ENCODE measurements around the gene XRN2. TPM values are rescaled to one million over a fixed set of nuclear protein-coding genes. Genes with fewer than 3 reads are reported as not detected.

The XRN2 gene
- total RNA-seq, 1 donor from 2014 or later, result 66.7 TPM

DNA sequence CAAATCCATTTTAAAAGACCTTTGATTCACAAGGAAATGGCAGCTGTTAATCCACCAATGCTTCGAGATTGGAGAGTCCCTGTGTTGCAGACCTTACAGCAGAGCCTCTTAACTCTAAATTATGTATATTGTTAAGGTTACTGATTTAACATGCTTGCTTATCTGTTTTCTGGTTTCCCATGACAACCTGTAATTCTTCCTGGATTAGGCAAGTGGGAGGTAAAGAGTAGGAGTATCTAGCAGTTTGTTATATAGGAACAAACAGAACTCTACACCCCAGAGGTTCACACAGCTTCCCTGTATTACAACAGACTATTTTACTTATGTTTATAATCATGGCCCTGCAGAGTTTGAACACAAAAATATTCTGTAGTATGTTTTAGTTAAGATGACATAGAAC is 54.7 kb downstream of the XRN2 start:
- TF ChIP-seq, protein P1, sequence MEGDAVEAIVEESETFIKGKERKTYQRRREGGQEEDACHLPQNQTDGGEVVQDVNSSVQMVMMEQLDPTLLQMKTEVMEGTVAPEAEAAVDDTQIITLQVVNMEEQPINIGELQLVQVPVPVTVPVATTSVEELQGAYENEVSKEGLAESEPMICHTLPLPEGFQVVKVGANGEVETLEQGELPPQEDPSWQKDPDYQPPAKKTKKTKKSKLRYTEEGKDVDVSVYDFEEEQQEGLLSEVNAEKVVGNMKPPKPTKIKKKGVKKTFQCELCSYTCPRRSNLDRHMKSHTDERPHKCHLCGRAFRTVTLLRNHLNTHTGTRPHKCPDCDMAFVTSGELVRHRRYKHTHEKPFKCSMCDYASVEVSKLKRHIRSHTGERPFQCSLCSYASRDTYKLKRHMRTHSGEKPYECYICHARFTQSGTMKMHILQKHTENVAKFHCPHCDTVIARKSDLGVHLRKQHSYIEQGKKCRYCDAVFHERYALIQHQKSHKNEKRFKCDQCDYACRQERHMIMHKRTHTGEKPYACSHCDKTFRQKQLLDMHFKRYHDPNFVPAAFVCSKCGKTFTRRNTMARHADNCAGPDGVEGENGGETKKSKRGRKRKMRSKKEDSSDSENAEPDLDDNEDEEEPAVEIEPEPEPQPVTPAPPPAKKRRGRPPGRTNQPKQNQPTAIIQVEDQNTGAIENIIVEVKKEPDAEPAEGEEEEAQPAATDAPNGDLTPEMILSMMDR (IDR thresholded peaks at IDR 0.05), result no peak
- no peaks in the 10 kb centered on the region for H3K4me1 Mint-ChIP-seq (ENCODE audit: unreplicated experiment)
- DNase-seq (ENCODE audit: extremely low spot score, unreplicated experiment), result no peak
- H3K27me3 Mint-ChIP-seq (ENCODE audit: unreplicated experiment), result no peaks in the 10 kb centered on the region
- H3K36me3 Mint-ChIP-seq (ENCODE audit: unreplicated experiment), result peaks cover 35% of the 10 kb centered on the region
- no peaks in the 10 kb centered on the region for H3K9me3 Mint-ChIP-seq (ENCODE audit: unreplicated experiment)
- H3K27ac Mint-ChIP-seq (ENCODE audit: unreplicated experiment), result no peak overlapping the region
- no peak overlapping the region for H3K4me3 Mint-ChIP-seq (ENCODE audit: unreplicated experiment)

DNA sequence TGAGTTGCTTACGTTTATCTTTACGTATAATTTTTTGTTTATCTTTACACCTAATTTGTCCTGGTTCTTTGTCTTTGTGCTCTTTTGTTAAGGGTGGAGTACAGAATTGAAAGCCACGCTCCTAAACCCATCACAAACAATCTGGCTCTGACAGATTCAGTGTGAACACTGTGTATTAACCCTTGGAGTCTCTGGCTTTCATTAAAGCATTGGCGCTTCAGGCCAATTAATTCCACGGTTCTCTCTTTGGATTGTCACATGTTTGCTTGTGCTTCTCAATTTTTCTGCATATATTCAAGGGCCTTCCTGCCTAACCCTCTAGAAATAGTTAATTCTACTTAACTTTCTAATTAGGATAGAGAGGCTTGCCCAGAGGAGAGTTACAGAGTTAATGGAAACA is 55.6 kb downstream of the XRN2 start:
- Mint-ChIP-seq H3K9me3 (ENCODE audit: unreplicated experiment) (no peaks in the 10 kb centered on the region), H3K4me3 (ENCODE audit: unreplicated experiment) (no peak overlapping the region), H3K27ac (ENCODE audit: unreplicated experiment) (no peak overlapping the region), H3K4me1 (ENCODE audit: unreplicated experiment) (no peaks in the 10 kb centered on the region), H3K36me3 (ENCODE audit: unreplicated experiment) (peaks cover 43% of the 10 kb centered on the region), H3K27me3 (ENCODE audit: unreplicated experiment) (no peaks in the 10 kb centered on the region)
- DNase-seq (ENCODE audit: extremely low spot score, unreplicated experiment), result no peak
- TF ChIP-seq, protein P1 (IDR thresholded peaks at IDR 0.05), result no peak

DNA sequence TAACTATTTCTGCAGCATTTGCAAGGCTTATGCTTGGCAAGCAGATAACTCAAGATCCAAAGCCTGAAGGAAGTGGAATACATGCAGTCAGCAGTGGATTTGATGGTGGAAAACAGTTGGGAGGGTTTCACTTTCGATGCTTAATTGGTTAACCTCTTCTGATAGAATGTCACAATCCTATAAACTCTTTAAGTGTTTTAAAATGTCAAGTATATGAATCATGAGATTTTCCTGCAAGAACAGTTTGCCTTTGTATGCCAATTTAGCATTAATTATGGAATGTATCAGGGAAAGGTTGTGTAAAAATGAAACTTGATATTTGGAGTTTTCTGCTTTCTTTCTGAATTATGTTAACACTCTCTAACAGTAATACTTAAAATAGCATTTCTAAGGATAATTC is 57.6 kb downstream of the XRN2 start:
- Mint-ChIP-seq H3K9me3 (ENCODE audit: unreplicated experiment) (no peaks in the 10 kb centered on the region), H3K4me1 (ENCODE audit: unreplicated experiment) (no peaks in the 10 kb centered on the region), H3K27ac (ENCODE audit: unreplicated experiment) (no peak overlapping the region), H3K36me3 (ENCODE audit: unreplicated experiment) (peaks cover 41% of the 10 kb centered on the region), H3K4me3 (ENCODE audit: unreplicated experiment) (no peak overlapping the region), H3K27me3 (ENCODE audit: unreplicated experiment) (no peaks in the 10 kb centered on the region)
- no peak for DNase-seq (ENCODE audit: extremely low spot score, unreplicated experiment)
- TF ChIP-seq, protein P1 (IDR thresholded peaks at IDR 0.05), result no peak

DNA sequence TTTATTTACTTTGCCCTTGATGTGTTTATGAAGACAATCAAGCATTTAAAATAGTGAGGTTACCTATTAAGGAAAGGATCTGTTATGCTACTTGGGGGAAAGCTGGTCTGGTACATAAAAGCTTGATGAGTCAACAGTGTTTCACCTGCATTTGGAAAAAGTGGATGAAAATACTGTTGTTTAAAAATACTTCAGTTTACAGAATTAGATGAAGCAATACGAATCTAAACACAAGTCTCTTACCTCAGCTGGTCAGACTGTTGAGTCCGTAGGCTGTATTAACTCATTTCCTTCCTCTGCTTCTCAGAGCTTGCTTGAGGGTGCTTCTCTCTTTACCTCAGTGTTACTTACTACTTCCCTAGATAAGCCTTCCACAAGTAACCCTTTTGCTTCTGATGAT is 58.1 kb downstream of the XRN2 start:
- no peaks in the 10 kb centered on the region for H3K4me1 Mint-ChIP-seq (ENCODE audit: unreplicated experiment)
- H3K27ac Mint-ChIP-seq (ENCODE audit: unreplicated experiment), result no peak overlapping the region
- no peak overlapping the region for H3K4me3 Mint-ChIP-seq (ENCODE audit: unreplicated experiment)

DNA sequence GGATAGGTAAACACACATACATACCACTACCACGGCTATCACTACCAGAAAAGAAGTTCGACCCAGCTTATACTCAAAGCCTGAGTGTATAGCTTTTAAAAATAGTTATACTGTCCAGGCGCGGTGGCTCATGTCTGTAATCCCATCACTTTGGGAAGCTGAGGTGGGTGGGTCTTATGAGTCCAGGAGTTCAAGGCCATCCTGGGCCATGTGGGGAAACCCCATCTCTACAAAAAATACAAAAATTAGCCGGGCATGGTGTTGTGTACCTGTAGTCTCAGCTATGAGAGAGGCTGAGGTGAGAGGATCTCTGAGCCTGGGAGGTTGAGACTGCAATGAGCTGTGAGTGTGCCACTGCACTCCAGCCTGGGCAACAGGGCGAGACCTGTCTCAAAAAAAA is 61.3 kb downstream of the XRN2 start:
- DNase-seq (ENCODE audit: extremely low spot score, unreplicated experiment), result no peak
- TF ChIP-seq, protein P1 (IDR thresholded peaks at IDR 0.05), result no peak

More for the DNA sequence above, 58.1 kb downstream of the XRN2 start:
- TF ChIP-seq, protein P1 (IDR thresholded peaks at IDR 0.05), result no peak
- no peaks in the 10 kb centered on the region for H3K9me3 Mint-ChIP-seq (ENCODE audit: unreplicated experiment)
- peaks cover 39% of the 10 kb centered on the region for H3K36me3 Mint-ChIP-seq (ENCODE audit: unreplicated experiment)
- H3K27me3 Mint-ChIP-seq (ENCODE audit: unreplicated experiment), result no peaks in the 10 kb centered on the region
- DNase-seq (ENCODE audit: extremely low spot score, unreplicated experiment), result no peak

More for the DNA sequence above, 61.3 kb downstream of the XRN2 start:
- no peak overlapping the region for H3K27ac Mint-ChIP-seq (ENCODE audit: unreplicated experiment)
- no peaks in the 10 kb centered on the region for H3K9me3 Mint-ChIP-seq (ENCODE audit: unreplicated experiment)
- no peaks in the 10 kb centered on the region for H3K27me3 Mint-ChIP-seq (ENCODE audit: unreplicated experiment)
- H3K4me1 Mint-ChIP-seq (ENCODE audit: unreplicated experiment), result no peaks in the 10 kb centered on the region
- H3K36me3 Mint-ChIP-seq (ENCODE audit: unreplicated experiment), result peaks cover 44% of the 10 kb centered on the region
- no peak overlapping the region for H3K4me3 Mint-ChIP-seq (ENCODE audit: unreplicated experiment)
